SK-N-MC (cell line): Measurements from ENCODE around the gene REC8.

Experiments used
- EZH2 ChIP-seq: fragments of 200-600 bp; sonication (generic); IDR thresholded peaks from one replicate; pipeline ENCODE4 v1.6.1; 2017; ENCODE audit warnings: antibody characterized with exemption
- POLR2AphosphoS5 ChIP-seq: IDR thresholded peaks from 2 replicates; pipeline ENCODE4 v1.6.1; 2012; ENCODE audit warnings: mild to moderate bottlenecking, low read depth, low read length, borderline replicate concordance

DNA sequence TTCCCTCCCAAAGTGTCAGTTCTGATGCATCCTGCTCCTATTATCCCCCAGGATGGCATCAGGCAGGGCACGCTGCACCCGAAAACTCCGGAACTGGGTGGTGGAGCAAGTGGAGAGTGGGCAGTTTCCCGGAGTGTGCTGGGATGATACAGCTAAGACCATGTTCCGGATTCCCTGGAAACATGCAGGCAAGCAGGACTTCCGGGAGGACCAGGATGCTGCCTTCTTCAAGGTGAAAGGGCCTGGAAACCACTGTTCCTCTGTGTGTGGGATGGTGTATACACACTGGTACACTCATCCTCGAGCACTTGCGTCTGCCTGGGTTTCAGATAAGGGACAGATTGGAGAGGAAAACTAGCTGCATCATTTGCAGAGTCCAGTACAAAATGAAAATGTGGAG, 9.8 kb upstream of the REC8 start:
- TF ChIP-seq POLR2AphosphoS5, result no peak
- TF ChIP-seq EZH2, result no peak
